Keratinocyte (primary cell): Measurements from ENCODE around the gene HECTD1. TPM values are rescaled to one million over a fixed set of nuclear protein-coding genes. Genes with fewer than 3 reads are reported as not detected.
A peak's percentile ranks its signal among the peaks of the same experiment; 100 is the strongest.

Source experiments
- DNase-seq: peaks from one replicate; pipeline ENCODE4 v3.0.0-alpha.2; 2011; ENCODE audit warnings: low read depth, missing footprints, low spot score
- FAIRE-seq: peaks from 2 replicates; lab custom pipeline; 2011; peaks lifted over from hg19 to GRCh38; lab: Jason Lieb, UNC
- H2AFZ ChIP-seq: 2 replicates; pipeline ENCODE4 v1.6.0; 2012; ENCODE audit warnings: low read length, control low read depth, inconsistent platforms; ENCODE audit not compliant: control insufficient read depth
- H3K27ac ChIP-seq: 2 replicates; pipeline ENCODE4 v1.5.1; 2011; ENCODE audit warnings: low read length; ENCODE audit not compliant: control insufficient read depth, insufficient read depth
- H3K27me3 ChIP-seq: 3 replicates; pipeline ENCODE4 v1.6.0; 2011; ENCODE audit warnings: low read length; ENCODE audit not compliant: control insufficient read depth, insufficient read depth; ENCODE audit errors: extremely low read depth
- H3K36me3 ChIP-seq, 2 experiments: 2 replicates in 1 of 2; 3 replicates in 1 of 2; pipeline ENCODE4 v1.5.1; 2011; ENCODE audit warnings: low read length in 2 of 2, mild to moderate bottlenecking in 1 of 2; ENCODE audit not compliant: control insufficient read depth in 2 of 2, insufficient read depth in 2 of 2; ENCODE audit errors: extremely low read depth in 1 of 2
- H3K4me1 ChIP-seq: 3 replicates; pipeline ENCODE4 v1.5.1; 2011; ENCODE audit warnings: low read length; ENCODE audit not compliant: control insufficient read depth, insufficient read depth; ENCODE audit errors: extremely low read depth
- H3K4me2 ChIP-seq: 3 replicates; pipeline ENCODE4 v1.6.0; 2011; ENCODE audit warnings: low read depth, low read length; ENCODE audit not compliant: control insufficient read depth, insufficient read depth; ENCODE audit errors: extremely low read depth
- H3K4me3 ChIP-seq, 3 experiments: fragments of 200-600 bp in 1 of 3; sonication (generic) in 1 of 3; 2 replicates in 2 of 3; 3 replicates in 1 of 3; pipeline ENCODE4 v1.5.1; 2011 to 2016; ENCODE audit warnings: low read length in 3 of 3, mild to moderate bottlenecking in 3 of 3, control low read depth in 2 of 3, inconsistent platforms in 1 of 3, low read depth in 1 of 3, mixed read lengths in 1 of 3, mixed run types in 1 of 3, moderate library complexity in 1 of 3; ENCODE audit not compliant: control insufficient read depth in 2 of 3, insufficient read depth in 2 of 3; ENCODE audit errors: extremely low read depth in 1 of 3
- H3K79me2 ChIP-seq: 2 replicates; pipeline ENCODE4 v1.6.0; 2012; ENCODE audit warnings: low read length; ENCODE audit not compliant: control insufficient read depth, insufficient read depth
- H3K9ac ChIP-seq: 3 replicates; pipeline ENCODE4 v1.6.0; 2011; ENCODE audit warnings: low read length; ENCODE audit not compliant: control insufficient read depth, insufficient read depth; ENCODE audit errors: extremely low read depth
- H3K9me1 ChIP-seq: 3 replicates; pipeline ENCODE4 v1.6.0; 2011; ENCODE audit warnings: low read length; ENCODE audit not compliant: control insufficient read depth, insufficient read depth; ENCODE audit errors: extremely low read depth
- H3K9me3 ChIP-seq: 2 replicates; pipeline ENCODE4 v1.5.1; 2012; ENCODE audit warnings: low read depth, low read length; ENCODE audit not compliant: control insufficient read depth
- H4K20me1 ChIP-seq: 3 replicates; pipeline ENCODE4 v1.6.0; 2011; ENCODE audit warnings: low read length; ENCODE audit not compliant: control insufficient read depth, insufficient read depth; ENCODE audit errors: extremely low read depth
- CTCF ChIP-seq, 3 experiments: IDR thresholded peaks in 1 of 3; conservative IDR thresholded peaks in 1 of 3; optimal IDR thresholded peaks in 1 of 3; 2 replicates in 2 of 3; 3 replicates in 1 of 3; pipeline versions ENCODE3 to v1.5.1; 2011; ENCODE audit warnings: low read length in 3 of 3, mild to moderate bottlenecking in 3 of 3, moderate library complexity in 2 of 3, control low read depth in 1 of 3, inconsistent platforms in 1 of 3; ENCODE audit not compliant: insufficient read depth in 2 of 3; ENCODE audit errors: extremely low read depth in 1 of 3
- EZH2 ChIP-seq: IDR thresholded peaks from one replicate; pipeline ENCODE4 v1.6.1; 2012; ENCODE audit warnings: inconsistent platforms, mild to moderate bottlenecking, low read length, moderate library complexity
- dilution Hi-C: fragments of 300-500 bp; cut with MboI; formaldehyde crosslinking; loops from one replicate; pipeline ENCODE4 v1.7.0; 2020; ENCODE audit warnings: low sequenced_read_pairs; ENCODE audit not compliant: extremely low pct_ligation_motif_present
- polyA plus RNA-seq, 5 experiments: library from polyadenylated mRNA; depleted of rRNA in 3 of 5; stranded (reverse) in 3 of 5; stranded (forward) in 1 of 5; unstranded in 1 of 5; fragments of >200 nt; gene quantifications; 1 replicate in 1 of 5; 2 replicates in 3 of 5; 3 replicates in 1 of 5; pipeline versions ENCODE4 v1.2.1 to v1.2.3, GENCODE V29; 2011 to 2012; ENCODE audit warnings: missing spikeins in 2 of 5, low read depth in 1 of 5, low replicate concordance in 1 of 5

HECTD1 gene
- polyA plus RNA-seq, 1 donor (not counting 4 experiments of a cell fraction or from before 2014, with no cell fraction given), result 94.8 TPM

DNA sequence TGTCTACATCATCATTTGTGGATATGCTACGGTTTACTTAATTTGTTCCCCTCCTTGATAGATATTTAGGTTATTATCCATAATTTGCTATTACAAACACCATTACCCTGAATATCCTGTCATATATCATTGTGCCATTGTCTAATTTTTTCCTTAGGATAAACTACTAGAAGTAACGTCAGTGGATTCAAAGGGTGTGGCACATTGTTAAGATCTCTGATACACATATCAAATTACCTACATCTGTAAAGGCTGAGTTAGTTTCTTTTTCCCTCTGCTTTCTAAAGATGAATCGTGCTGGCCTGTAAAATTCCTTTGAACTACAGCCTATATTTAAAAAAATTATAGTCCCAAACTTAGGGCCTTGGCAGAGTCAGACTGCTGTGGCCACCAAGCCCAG, 127.5 kb downstream of the HECTD1 start:
- H3K27ac ChIP-seq, result peak overlapping the region; percentile 28
- FAIRE-seq, result no peak
- peaks cover 7% of the 10 kb centered on the region for H3K4me1 ChIP-seq
- no peaks in the 10 kb centered on the region for H4K20me1 ChIP-seq
- H3K9ac ChIP-seq, result no peak overlapping the region
- H3K9me3 ChIP-seq, result no peaks in the 10 kb centered on the region
- no peaks in the 10 kb centered on the region for H3K27me3 ChIP-seq
- no peak overlapping the region for H3K4me3 ChIP-seq
- TF ChIP-seq EZH2 (no peak), CTCF (optimal IDR thresholded peaks at IDR 0.05 in 1 of 3, IDR thresholded peaks at IDR 0.05 in 1 of 3, conservative IDR thresholded peaks at IDR 0.05 in 1 of 3; ENCODE audit: extremely low read depth in 1 of 3, insufficient read depth in 2 of 3, low read length in 3 of 3) (no peak)
- H3K4me2 ChIP-seq, result peak overlapping the region; percentile 53
- no peaks in the 10 kb centered on the region for H3K9me1 ChIP-seq
- DNase-seq, result no peak
- dilution Hi-C loops, result no loop called here
- H2AFZ ChIP-seq, result peak overlapping the region; percentile 18
- no peaks in the 10 kb centered on the region for H3K79me2 ChIP-seq
- no peaks in the 10 kb centered on the region for H3K36me3 ChIP-seq

GRCh38 chr14:31078766-31079165, 128.8 kb downstream of the HECTD1 start:
- H4K20me1 ChIP-seq, result no peaks in the 10 kb centered on the region
- peaks cover 7% of the 10 kb centered on the region for H3K4me1 ChIP-seq
- no peak overlapping the region for H3K9ac ChIP-seq
- TF ChIP-seq EZH2, result no peak
- TF ChIP-seq CTCF (optimal IDR thresholded peaks at IDR 0.05 in 1 of 3, IDR thresholded peaks at IDR 0.05 in 1 of 3, conservative IDR thresholded peaks at IDR 0.05 in 1 of 3; ENCODE audit: extremely low read depth in 1 of 3, insufficient read depth in 2 of 3, low read length in 3 of 3), result no peak
- H3K9me1 ChIP-seq, result no peaks in the 10 kb centered on the region
- DNase-seq (no peak), FAIRE-seq (no peak)
- no peak overlapping the region for H3K27ac ChIP-seq
- H3K36me3 ChIP-seq, result no peaks in the 10 kb centered on the region
- no peaks in the 10 kb centered on the region for H3K9me3 ChIP-seq
- no peaks in the 10 kb centered on the region for H3K79me2 ChIP-seq
- no peak overlapping the region for H2AFZ ChIP-seq
- no peak overlapping the region for H3K4me3 ChIP-seq
- no peak overlapping the region for H3K4me2 ChIP-seq
- dilution Hi-C loops, result no loop called here
- no peaks in the 10 kb centered on the region for H3K27me3 ChIP-seq
